Caco-2 (cell line): ENCODE results near the gene BCAN. TPM values are rescaled to one million over a fixed set of nuclear protein-coding genes. Genes with fewer than 3 reads are reported as not detected.

ENCODE experiments used
- BruUV-seq: library from RNA; stranded (reverse); fragments of 400-500 nt; replicated peaks from 2 replicates; lab custom pipeline; 2021; lab: Mats Ljungman, UMichigan
- CTCF ChIA-PET: fragments of 300-600 bp; sonication (Branson Sonifier 250); formaldehyde crosslinking; loops from one replicate; lab custom pipeline; 2022; ENCODE audit warnings: antibody characterized with exemption; lab: Charles Lee
- POLR2A ChIA-PET: fragments of 300-600 bp; sonication (Branson Sonifier 250); formaldehyde crosslinking; loops from one replicate; lab custom pipeline; 2022; ENCODE audit warnings: antibody characterized with exemption; lab: Charles Lee
- DNase-seq, 2 experiments: peaks; one replicate each; pipeline versions ENCODE4 v3.0.0 to v3.0.0-alpha.2; 2020 to 2022
- H3K27me3 ChIP-seq: replicated peaks from 2 replicates; pipeline ENCODE4 v1.6.0; 2011; ENCODE audit warnings: low read length; ENCODE audit not compliant: control insufficient read depth, insufficient read depth
- H3K36me3 ChIP-seq: 2 replicates; pipeline ENCODE4 v1.5.1; 2011; ENCODE audit warnings: low read length; ENCODE audit not compliant: control insufficient read depth, insufficient read depth
- H3K4me1 ChIP-seq: fragments of 250-450 bp; sonication (Bioruptor Pico); 2 replicates; pipeline ENCODE4 v1.5.1; 2020; ENCODE audit warnings: mild to moderate bottlenecking
- H3K4me3 ChIP-seq: 2 replicates; pipeline ENCODE4 v1.5.1; 2011; ENCODE audit warnings: low read depth, mild to moderate bottlenecking, control low read depth, low read length
- H3K9me3 ChIP-seq: fragments of 250-450 bp; sonication (Bioruptor Pico); 2 replicates; pipeline ENCODE4 v1.5.1; 2020; ENCODE audit warnings: mild to moderate bottlenecking, moderate library complexity
- H3K27ac Mint-ChIP-seq: one replicate; pipeline ENCODE4 v1.8.0; 2022; ENCODE audit warnings: mixed read lengths; ENCODE audit not compliant: unreplicated experiment
- H3K27me3 Mint-ChIP-seq: one replicate; pipeline ENCODE4 v1.8.0; 2022; ENCODE audit warnings: mixed read lengths; ENCODE audit not compliant: insufficient read depth, unreplicated experiment
- H3K36me3 Mint-ChIP-seq: one replicate; pipeline ENCODE4 v1.8.0; 2022; ENCODE audit warnings: mild to moderate bottlenecking, mixed read lengths; ENCODE audit not compliant: insufficient read depth, unreplicated experiment
- H3K4me1 Mint-ChIP-seq: one replicate; pipeline ENCODE4 v1.8.0; 2022; ENCODE audit warnings: low read depth, mixed read lengths; ENCODE audit not compliant: unreplicated experiment
- H3K4me3 Mint-ChIP-seq: one replicate; pipeline ENCODE4 v1.8.0; 2022; ENCODE audit warnings: mild to moderate bottlenecking, moderate library complexity, mixed read lengths; ENCODE audit not compliant: unreplicated experiment
- H3K9me3 Mint-ChIP-seq: one replicate; pipeline ENCODE4 v1.8.0; 2022; ENCODE audit warnings: mixed read lengths; ENCODE audit not compliant: unreplicated experiment
- CTCF ChIP-seq, 2 experiments: fragments of 200-600 bp in 1 of 2; IDR thresholded peaks; 1 replicate in 1 of 2; 2 replicates in 1 of 2; pipeline versions ENCODE4 v1.5.1 to v1.8.0; 2011 to 2022; ENCODE audit warnings: antibody characterized with exemption in 1 of 2, control low read depth in 1 of 2, inconsistent platforms in 1 of 2, low read depth in 1 of 2, low read length in 1 of 2, mild to moderate bottlenecking in 1 of 2, moderate library complexity in 1 of 2; ENCODE audit not compliant: insufficient read depth in 1 of 2, severe bottlenecking in 1 of 2, unreplicated experiment in 1 of 2
- intact Hi-C: fragments of 100-400 bp; cut with micrococcal nuclease; formaldehyde crosslinking; loops from one replicate; pipeline ENCODE4 v1.10.0; 2022; ENCODE audit not compliant: unreplicated experiment
- total RNA-seq: library from RNA; stranded (reverse); gene quantifications from 2 replicates; pipeline ENCODE4 v1.2.3, GENCODE V29; 2022

The BCAN gene
- total RNA-seq, 1 experiment from 2014 or later, result not detected

GRCh38 chr1:156709031-156709430 lies 67.1 kb downstream of the BCAN start:
- H3K36me3 Mint-ChIP-seq, result peaks cover 9% of the 10 kb centered on the region
- DNase-seq, result no peak
- H3K9me3 Mint-ChIP-seq, result no peaks in the 10 kb centered on the region
- Histone ChIP-seq H3K36me3 (no peaks in the 10 kb centered on the region), H3K4me3 (no peak overlapping the region), H3K27me3 (no peaks in the 10 kb centered on the region), H3K4me1 (peaks cover 12% of the 10 kb centered on the region), H3K9me3 (no peaks in the 10 kb centered on the region)
- no peaks in the 10 kb centered on the region for H3K27me3 Mint-ChIP-seq
- no TSS peak for BruUV-seq
- no peak overlapping the region for H3K4me3 Mint-ChIP-seq
- no peak overlapping the region for H3K27ac Mint-ChIP-seq
- POLR2A ChIA-PET, result no interaction called here
- intact Hi-C loops, result no loop called here
- H3K4me1 Mint-ChIP-seq, result peaks cover 14% of the 10 kb centered on the region
- CTCF ChIA-PET, result interaction anchor here (0.9 kb wide), 1 partner anchor 19 kb away, joined by 4 read pairs; no protein-coding TSS in a partner anchor
- no peak for TF ChIP-seq CTCF (IDR thresholded peaks at IDR 0.05; ENCODE audit: insufficient read depth in 1 of 2, low read depth in 1 of 2, low read length in 1 of 2, severe bottlenecking in 1 of 2, unreplicated experiment in 1 of 2)

Other genes starting within 250 kb of the BCAN start
- 18.6 and 21.4 TPM in 2 replicates for gene MEF2D, start 141.3 kb upstream of the BCAN start, total RNA-seq
- 35.8 and 37.6 TPM in 2 replicates for gene IQGAP3, start 69.6 kb upstream of the BCAN start, total RNA-seq
- not detected in 2 replicates for gene TTC24, start 62.4 kb upstream of the BCAN start, total RNA-seq
- 99.8 and 105 TPM in 2 replicates for gene NAXE, start 50.3 kb upstream of the BCAN start, total RNA-seq
- gene GPATCH4, start 40.6 kb upstream of the BCAN start, total RNA-seq, result 52.5 and 53.5 TPM in 2 replicates
- gene HAPLN2, start 22.7 kb upstream of the BCAN start, total RNA-seq, result not detected in 2 replicates
- 18.0 and 22.7 TPM in 2 replicates for gene NES, start 35.3 kb downstream of the BCAN start, total RNA-seq
- gene CRABP2, start 63.5 kb downstream of the BCAN start, total RNA-seq, result 27.1 and 30.6 TPM in 2 replicates
- gene METTL25B, start 86.4 kb downstream of the BCAN start, total RNA-seq, result 26.6 and 27.6 TPM in 2 replicates
- gene ISG20L2, start 86.6 kb downstream of the BCAN start, total RNA-seq, result 42.3 and 44.1 TPM in 2 replicates
- 52.6 and 54.2 TPM in 2 replicates for gene MRPL24, start 99.0 kb downstream of the BCAN start, total RNA-seq
- gene HDGF, start 109.6 kb downstream of the BCAN start, total RNA-seq, result 414 and 431 TPM in 2 replicates
- gene PRCC, start 125.4 kb downstream of the BCAN start, total RNA-seq, result 94.4 and 101 TPM in 2 replicates
- 5.5 and 6.5 TPM in 2 replicates for gene SH2D2A, start 174.7 kb downstream of the BCAN start, total RNA-seq
- gene INSRR, start 217.0 kb downstream of the BCAN start, total RNA-seq, result not detected in 2 replicates
- not detected in 2 replicates for gene NTRK1, start 218.7 kb downstream of the BCAN start, total RNA-seq